Neural cell (in vitro differentiated cells): ENCODE results near the gene RBFOX2. TPM values are rescaled to one million over a fixed set of nuclear protein-coding genes. Genes with fewer than 3 reads are reported as not detected.

Experiments
- H2AFZ ChIP-seq: fragments of 200-600, 300-800 bp; sonication (generic), shearing (Covaris generic); 2 replicates; pipeline ENCODE4 v1.6.0; 2014; ENCODE audit warnings: low read depth, mild to moderate bottlenecking, antibody characterized with exemption, low read length, moderate library complexity
- H3F3A ChIP-seq: fragments of 200-600 bp; shearing (Covaris generic); 2 replicates; pipeline ENCODE4 v1.6.1; 2016; ENCODE audit warnings: mild to moderate bottlenecking, moderate library complexity, mixed read lengths, antibody characterized with exemption, low read length; ENCODE audit not compliant: insufficient read depth, poor library complexity, severe bottlenecking
- H3K27ac ChIP-seq: fragments of 200-600, 300-800 bp; sonication (generic), shearing (Covaris generic); 2 replicates; pipeline ENCODE4 v1.5.1; 2014; ENCODE audit warnings: mild to moderate bottlenecking, low read length, moderate library complexity
- H3K27me3 ChIP-seq: fragments of 300-800, 200-600 bp; sonication (generic), shearing (Covaris generic); 2 replicates; pipeline ENCODE4 v1.6.0; 2014; ENCODE audit warnings: mild to moderate bottlenecking, low read depth, low read length, moderate library complexity; ENCODE audit not compliant: insufficient read depth
- H3K36me3 ChIP-seq: fragments of 300-800, 200-600 bp; sonication (generic), shearing (Covaris generic); 2 replicates; pipeline ENCODE4 v1.5.1; 2014; ENCODE audit warnings: mild to moderate bottlenecking, antibody characterized with exemption, low read length, moderate library complexity; ENCODE audit not compliant: insufficient read depth
- H3K4me2 ChIP-seq: fragments of 300-800, 200-600 bp; sonication (generic), shearing (Covaris generic); 2 replicates; pipeline ENCODE4 v1.6.0; 2014; ENCODE audit warnings: mild to moderate bottlenecking, low read length
- H3K4me3 ChIP-seq: fragments of 300-800, 200-600 bp; sonication (generic), shearing (Covaris generic); 2 replicates; pipeline ENCODE4 v1.5.1; 2014; ENCODE audit warnings: mild to moderate bottlenecking, low read length, moderate library complexity
- H3K79me2 ChIP-seq: fragments of 200-600 bp; shearing (Covaris generic); replicated peaks from 2 replicates; pipeline ENCODE4 v1.6.0; 2014; ENCODE audit warnings: mild to moderate bottlenecking, low read length, moderate library complexity; ENCODE audit not compliant: insufficient read depth
- H3K9ac ChIP-seq: fragments of 300-800, 200-600 bp; sonication (generic), shearing (Covaris generic); 2 replicates; pipeline ENCODE4 v1.6.1; 2016; ENCODE audit warnings: mild to moderate bottlenecking, low read length, mixed read lengths
- H3K9me2 ChIP-seq: fragments of 200-600 bp; shearing (Covaris generic); 2 replicates; pipeline ENCODE4 v1.6.1; 2016; ENCODE audit warnings: mild to moderate bottlenecking, low read length, mixed read lengths; ENCODE audit not compliant: insufficient read depth
- H3K9me3 ChIP-seq: fragments of 200-600, 300-800 bp; sonication (generic), shearing (Covaris generic); 2 replicates; pipeline ENCODE4 v1.6.1; 2016; ENCODE audit warnings: mild to moderate bottlenecking, mixed run types, low read length, moderate library complexity, mixed read lengths
- H4K20me1 ChIP-seq: fragments of 200-600 bp; shearing (Covaris generic); 2 replicates; pipeline ENCODE4 v1.6.1; 2016; ENCODE audit warnings: mild to moderate bottlenecking, mixed run types; ENCODE audit not compliant: insufficient read depth
- CTCF ChIP-seq: fragments of 450-650 bp; IDR thresholded peaks from 2 replicates; pipeline ENCODE4 v1.5.1; 2014; ENCODE audit warnings: antibody characterized with exemption, mild to moderate bottlenecking, moderate library complexity; ENCODE audit not compliant: poor library complexity, severe bottlenecking
- EP300 ChIP-seq: fragments of 450-650 bp; conservative IDR thresholded peaks from 2 replicates; pipeline ENCODE4 v1.6.1; 2014; ENCODE audit warnings: antibody characterized with exemption, mild to moderate bottlenecking, moderate library complexity; ENCODE audit not compliant: poor library complexity, severe bottlenecking
- EZH2 ChIP-seq: fragments of 200-600, 300-800 bp; shearing (Covaris generic), sonication (generic); IDR thresholded peaks from 2 replicates; pipeline ENCODE4 v1.6.1; 2014; ENCODE audit warnings: antibody characterized with exemption, low read length, borderline replicate concordance, mild to moderate bottlenecking; ENCODE audit not compliant: insufficient read depth, poor library complexity, severe bottlenecking
- MXI1 ChIP-seq: fragments of 450-650 bp; conservative IDR thresholded peaks from 2 replicates; pipeline ENCODE4 v1.6.1; 2014; ENCODE audit warnings: antibody characterized with exemption, mild to moderate bottlenecking; ENCODE audit not compliant: poor library complexity, severe bottlenecking
- POLR2AphosphoS5 ChIP-seq: IDR thresholded peaks from 2 replicates; pipeline ENCODE4 v1.6.1; 2012
- RAD21 ChIP-seq: fragments of 450-650 bp; conservative IDR thresholded peaks from 2 replicates; pipeline ENCODE4 v1.6.1; 2014; ENCODE audit warnings: antibody characterized with exemption, mild to moderate bottlenecking, moderate library complexity
- REST ChIP-seq: IDR thresholded peaks from 2 replicates; pipeline ENCODE4 v1.6.1; 2012; ENCODE audit warnings: borderline replicate concordance
- SMC3 ChIP-seq: fragments of 450-650 bp; conservative IDR thresholded peaks from 2 replicates; pipeline ENCODE4 v1.6.1; 2014; ENCODE audit warnings: antibody characterized with exemption, mild to moderate bottlenecking, moderate library complexity; ENCODE audit not compliant: poor library complexity
- TAF1 ChIP-seq: IDR thresholded peaks from 2 replicates; pipeline ENCODE4 v1.6.1; 2012; ENCODE audit warnings: low read depth
- polyA plus RNA-seq: library from polyadenylated mRNA; depleted of rRNA; stranded (reverse); fragments of >200 nt; gene quantifications from 2 replicates; pipeline ENCODE4 v1.2.3, GENCODE V29; 2014

The RBFOX2 gene
- polyA plus RNA-seq, 1 donor from 2014 or later = 529 TPM

GRCh38 chr22:35997438-35997837 is 31.2 kb downstream of the RBFOX2 start:
- no peak overlapping the region for H3K27ac ChIP-seq
- no peaks in the 10 kb centered on the region for H4K20me1 ChIP-seq
- H3K79me2 ChIP-seq = peaks cover 4% of the 10 kb centered on the region

GRCh38 chr22:35996596-35996995 is 32.0 kb downstream of the RBFOX2 start:
- Histone ChIP-seq H3K79me2 (peaks cover 4% of the 10 kb centered on the region), H3K9me3 (no peaks in the 10 kb centered on the region), H3K4me2 (no peak overlapping the region), H3K36me3 (no peaks in the 10 kb centered on the region), H3K27me3 (no peaks in the 10 kb centered on the region), H4K20me1 (no peaks in the 10 kb centered on the region), H3K27ac (no peak overlapping the region), H3F3A (no peaks in the 10 kb centered on the region), H3K9ac (no peak overlapping the region), H2AFZ (no peak overlapping the region), H3K9me2 (no peaks in the 10 kb centered on the region), H3K4me3 (no peak overlapping the region)
- TF ChIP-seq SMC3 (no peak), RAD21 (no peak), CTCF (no peak), EZH2 (no peak), EP300 (no peak), TAF1 (no peak), POLR2AphosphoS5 (no peak)

More at GRCh38 chr22:35997438-35997837, 31.2 kb downstream of the RBFOX2 start:
- Histone ChIP-seq H3K4me3 (no peak overlapping the region), H3F3A (no peaks in the 10 kb centered on the region), H3K9ac (no peak overlapping the region), H2AFZ (no peak overlapping the region), H3K36me3 (no peaks in the 10 kb centered on the region), H3K9me3 (no peaks in the 10 kb centered on the region), H3K9me2 (no peaks in the 10 kb centered on the region), H3K4me2 (no peak overlapping the region), H3K27me3 (no peaks in the 10 kb centered on the region)
- TF ChIP-seq POLR2AphosphoS5 = no peak
- no peak for TF ChIP-seq EZH2
- no peak for TF ChIP-seq TAF1
- no peak for TF ChIP-seq EP300
- TF ChIP-seq RAD21 = no peak
- no peak for TF ChIP-seq CTCF
- TF ChIP-seq REST = no peak
- no peak for TF ChIP-seq MXI1
- TF ChIP-seq SMC3 = no peak
